B cell (primary cell): ENCODE measurements around the gene DGUOK.
"Not testable (repeated sequence)": the region's sequence is repeated elsewhere in the genome, so short reads cannot be mapped to it uniquely, and the experiment has no call there.

Experiments
- CTCF ChIP-seq: fragments of 200-600 bp; IDR thresholded peaks from one replicate; pipeline ENCODE4 v1.8.0; 2022; ENCODE audit warnings: antibody characterized with exemption, mild to moderate bottlenecking
- EZH2 ChIP-seq: IDR thresholded peaks from 2 replicates; pipeline ENCODE4 v1.6.1; 2012; ENCODE audit warnings: borderline replicate concordance, low read depth, mild to moderate bottlenecking, moderate library complexity, low read length; ENCODE audit not compliant: insufficient read depth, poor library complexity, severe bottlenecking

GRCh38 chr2:73887596-73888353 is 38.9 kb upstream of the DGUOK start:
- TF ChIP-seq CTCF, EZH2: not testable (repeated sequence)
